ENCODE measurements around the gene NSF.
A peak's percentile ranks its signal among the peaks of the same experiment; 100 is the strongest.

NSF gene

GRCh38 chr17:46773676-46774075 is 183.2 kb downstream of the NSF start:
- DNase-seq (ENCODE audit: insufficient read length, low spot score), result no peak
- TF ChIP-seq CTCF (IDR thresholded peaks at IDR 0.05; ENCODE audit: insufficient read depth, missing control alignments), result no peak
- FAIRE-seq, result no peak

GRCh38 chr17:46774108-46774737 is 183.8 kb downstream of the NSF start:
- no peak for FAIRE-seq
- peak; percentile 10 for DNase-seq (ENCODE audit: insufficient read length, low spot score)
- TF ChIP-seq CTCF (IDR thresholded peaks at IDR 0.05; ENCODE audit: insufficient read depth, missing control alignments), result no peak

GRCh38 chr17:46776298-46777005 is 186.0 kb downstream of the NSF start:
- FAIRE-seq, result no peak
- DNase-seq (ENCODE audit: insufficient read length, low spot score), result no peak
- TF ChIP-seq CTCF (IDR thresholded peaks at IDR 0.05; ENCODE audit: insufficient read depth, missing control alignments), result no peak

GRCh38 chr17:46777943-46778915 is 187.8 kb downstream of the NSF start:
- TF ChIP-seq CTCF (IDR thresholded peaks at IDR 0.05; ENCODE audit: insufficient read depth, missing control alignments), result no peak
- FAIRE-seq (no peak), DNase-seq (ENCODE audit: insufficient read length, low spot score) (no peak)

GRCh38 chr17:46780003-46780373 is 189.5 kb downstream of the NSF start:
- no peak for DNase-seq (ENCODE audit: insufficient read length, low spot score)
- no peak for TF ChIP-seq CTCF (IDR thresholded peaks at IDR 0.05; ENCODE audit: insufficient read depth, missing control alignments)
- no peak for FAIRE-seq

- DNase-seq (ENCODE audit: insufficient read length, low spot score) (peak; percentile 51), FAIRE-seq (no peak)
- TF ChIP-seq CTCF (IDR thresholded peaks at IDR 0.05; ENCODE audit: insufficient read depth, missing control alignments), result peak; percentile 61
Measured at GRCh38 chr17:46782250-46782953, 191.9 kb downstream of the NSF start.

Measured in D721Med (cell line).